AG10803 (cell line): ENCODE data around the gene PRDM10.
A peak's percentile ranks its signal among the peaks of the same experiment; 100 is the strongest.

ENCODE experiments used
- DNase-seq: peaks from one replicate; pipeline ENCODE4 v3.0.0; 2010; ENCODE audit warnings: low read depth
- H3K4me3 ChIP-seq: 2 replicates; pipeline ENCODE4 v1.5.1; 2011; ENCODE audit warnings: mild to moderate bottlenecking, low read length, control low read depth
- CTCF ChIP-seq: conservative IDR thresholded peaks from 2 replicates; pipeline ENCODE4 v1.5.1; 2011; ENCODE audit warnings: mild to moderate bottlenecking, low read length, control low read depth, inconsistent platforms

Gene PRDM10

GRCh38 chr11:129928923-129929692 is 73.5 kb downstream of the PRDM10 start:
- DNase-seq: no peak
- no peak overlapping the region for H3K4me3 ChIP-seq
- no peak for TF ChIP-seq CTCF

- no peak for TF ChIP-seq CTCF
- DNase-seq: no peak
- no peak overlapping the region for H3K4me3 ChIP-seq
Measured at GRCh38 chr11:129922674-129923073, 80.0 kb downstream of the PRDM10 start.

GRCh38 chr11:129918361-129918760 is 84.3 kb downstream of the PRDM10 start:
- TF ChIP-seq CTCF: no peak
- no peak overlapping the region for H3K4me3 ChIP-seq
- DNase-seq: no peak

- DNase-seq: peak; percentile 27
- no peak for TF ChIP-seq CTCF
- H3K4me3 ChIP-seq: no peak overlapping the region
Measured at GRCh38 chr11:129917231-129917630, 85.4 kb downstream of the PRDM10 start.

GRCh38 chr11:129911298-129911697 is 91.3 kb downstream of the PRDM10 start:
- no peak overlapping the region for H3K4me3 ChIP-seq
- no peak for TF ChIP-seq CTCF
- no peak for DNase-seq

GRCh38 chr11:129910360-129910759 is 92.3 kb downstream of the PRDM10 start:
- DNase-seq: no peak
- TF ChIP-seq CTCF: no peak
- H3K4me3 ChIP-seq: no peak overlapping the region

- TF ChIP-seq CTCF: no peak
- no peak for DNase-seq
- H3K4me3 ChIP-seq: no peak overlapping the region
Measured at GRCh38 chr11:129905402-129905801, 97.2 kb downstream of the PRDM10 start.
